Endothelial cell (in vitro differentiated cells): ENCODE results near the gene TAF3. TPM values are rescaled to one million over a fixed set of nuclear protein-coding genes. Genes with fewer than 3 reads are reported as not detected.

ENCODE experiments used
- DNase-seq: peaks from one replicate; pipeline ENCODE4 v3.0.0; 2021; ENCODE audit warnings: low spot score
- H3K27ac Mint-ChIP-seq: one replicate; pipeline ENCODE4 v1.8.0; 2021; ENCODE audit warnings: mixed read lengths, inconsistent platforms; ENCODE audit not compliant: unreplicated experiment
- H3K27me3 Mint-ChIP-seq: one replicate; pipeline ENCODE4 v1.8.0; 2021; ENCODE audit warnings: mild to moderate bottlenecking, moderate library complexity, mixed read lengths, inconsistent platforms; ENCODE audit not compliant: unreplicated experiment
- H3K36me3 Mint-ChIP-seq: one replicate; pipeline ENCODE4 v1.8.0; 2021; ENCODE audit warnings: mild to moderate bottlenecking, low read depth, mixed read lengths, inconsistent platforms; ENCODE audit not compliant: unreplicated experiment
- H3K4me1 Mint-ChIP-seq: one replicate; pipeline ENCODE4 v1.8.0; 2021; ENCODE audit warnings: mild to moderate bottlenecking, mixed read lengths, inconsistent platforms; ENCODE audit not compliant: unreplicated experiment
- H3K4me3 Mint-ChIP-seq: one replicate; pipeline ENCODE4 v1.8.0; 2021; ENCODE audit warnings: mild to moderate bottlenecking, mixed read lengths, inconsistent platforms; ENCODE audit not compliant: unreplicated experiment
- H3K9me3 Mint-ChIP-seq: one replicate; pipeline ENCODE4 v1.8.0; 2021; ENCODE audit warnings: mixed read lengths, inconsistent platforms; ENCODE audit not compliant: unreplicated experiment
- CTCF ChIP-seq: fragments of 200-600 bp; sonication (generic); IDR thresholded peaks from one replicate; pipeline ENCODE4 v1.5.0; 2021; ENCODE audit warnings: antibody characterized with exemption; ENCODE audit not compliant: unreplicated experiment
- total RNA-seq: library from RNA; stranded (reverse); fragmentation: NEBNext Ultra II Directional; extraction: Animal tissue kit (Norgen Biotek cat#: 25700); gene quantifications from one replicate; pipeline ENCODE4 v1.2.1, GENCODE V29; 2021; ENCODE audit not compliant: unreplicated experiment

Gene TAF3
- total RNA-seq, 1 donor from 2014 or later = 12.4 TPM

DNA sequence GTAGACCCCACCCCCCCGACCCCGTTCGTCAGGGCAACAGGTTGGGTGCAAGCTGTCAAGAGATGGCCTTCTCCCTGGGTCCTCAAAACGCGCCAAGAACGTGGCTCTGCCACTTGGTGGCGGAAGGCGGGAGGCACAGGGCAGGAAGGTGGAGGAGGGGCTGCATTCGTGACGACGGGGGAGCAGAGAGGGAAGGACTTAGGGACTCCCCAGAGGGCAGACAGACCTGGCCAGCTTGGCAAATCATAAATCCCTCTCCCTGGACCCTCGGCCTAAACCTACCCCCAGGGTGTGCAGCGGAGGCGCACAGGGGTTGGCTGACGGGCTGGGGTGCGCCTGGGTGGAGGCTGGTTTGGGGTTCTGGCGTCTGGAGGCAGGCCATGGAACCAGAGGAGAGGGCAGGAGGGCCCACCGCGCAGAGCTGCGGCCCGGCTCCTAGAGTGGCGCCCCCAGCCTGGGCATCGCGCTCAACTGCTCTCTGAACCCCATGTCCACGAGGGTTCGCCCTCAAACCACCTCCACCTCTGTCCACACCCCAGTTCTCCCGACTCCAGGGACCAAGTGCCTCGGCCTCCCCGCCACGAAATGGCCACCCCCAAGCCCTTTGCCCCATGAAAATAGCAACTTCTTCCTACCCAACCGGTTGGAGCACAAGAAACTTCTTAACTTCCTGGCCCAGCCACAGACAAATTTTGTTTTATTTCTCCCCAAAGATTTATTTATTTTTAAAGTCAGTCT lies 225.4 kb downstream of the TAF3 start:
- Mint-ChIP-seq H3K36me3 (no peaks in the 10 kb centered on the region), H3K9me3 (no peaks in the 10 kb centered on the region), H3K4me1 (peaks cover 66% of the 10 kb centered on the region), H3K27me3 (peaks cover 47% of the 10 kb centered on the region), H3K4me3 (peak overlapping the region; percentile 73), H3K27ac (no peak overlapping the region)
- TF ChIP-seq CTCF = no peak
- DNase-seq = peak; percentile 37

DNA sequence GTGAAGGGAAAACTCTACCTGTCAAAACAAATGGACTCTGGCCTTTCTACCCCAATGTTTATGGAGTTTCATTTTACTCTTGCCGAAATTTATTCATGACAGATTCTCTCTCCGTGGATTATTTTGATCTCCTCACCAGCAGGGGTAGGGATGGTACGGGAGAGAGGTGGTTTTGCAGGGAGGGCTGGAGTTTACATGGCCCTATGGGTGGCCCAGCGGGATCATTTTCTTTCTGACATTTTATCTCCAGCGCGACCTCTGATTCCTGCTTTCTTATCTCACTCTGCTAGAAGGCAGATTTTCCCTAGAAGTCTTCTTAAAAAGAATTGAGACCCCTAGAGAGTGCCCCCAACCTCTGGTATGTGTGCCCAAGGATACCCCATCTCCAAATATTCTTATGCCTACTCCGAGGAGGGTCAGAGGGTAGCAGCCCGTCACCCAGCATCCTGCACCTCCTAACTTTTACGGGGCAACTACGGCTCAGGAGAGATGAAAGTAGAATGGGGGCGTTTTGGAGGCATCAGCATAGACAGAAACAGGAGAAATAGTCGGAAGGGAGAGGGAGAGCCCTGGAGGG lies 226.1 kb downstream of the TAF3 start:
- H3K4me1 Mint-ChIP-seq = peaks cover 69% of the 10 kb centered on the region
- peaks cover 47% of the 10 kb centered on the region for H3K27me3 Mint-ChIP-seq
- H3K9me3 Mint-ChIP-seq = no peaks in the 10 kb centered on the region
- DNase-seq = no peak
- H3K4me3 Mint-ChIP-seq = peak overlapping the region; percentile 73
- no peak overlapping the region for H3K27ac Mint-ChIP-seq
- H3K36me3 Mint-ChIP-seq = no peaks in the 10 kb centered on the region
- TF ChIP-seq CTCF = no peak

GRCh38 chr10:8044908-8045725 lies 226.8 kb downstream of the TAF3 start:
- Mint-ChIP-seq H3K27ac (no peak overlapping the region), H3K4me1 (peaks cover 66% of the 10 kb centered on the region), H3K4me3 (peak overlapping the region; percentile 73), H3K9me3 (no peaks in the 10 kb centered on the region), H3K36me3 (no peaks in the 10 kb centered on the region), H3K27me3 (peaks cover 47% of the 10 kb centered on the region)
- no peak for DNase-seq
- no peak for TF ChIP-seq CTCF

GRCh38 chr10:8045726-8046494 lies 227.6 kb downstream of the TAF3 start:
- peaks cover 47% of the 10 kb centered on the region for H3K27me3 Mint-ChIP-seq
- no peak for DNase-seq
- no peaks in the 10 kb centered on the region for H3K36me3 Mint-ChIP-seq
- peak overlapping the region; percentile 73 for H3K4me3 Mint-ChIP-seq
- H3K9me3 Mint-ChIP-seq = no peaks in the 10 kb centered on the region
- peaks cover 66% of the 10 kb centered on the region for H3K4me1 Mint-ChIP-seq
- H3K27ac Mint-ChIP-seq = no peak overlapping the region
- TF ChIP-seq CTCF = no peak
